HG02885 (cell line): ENCODE measurements around the gene TEX38.
"Not testable (repeated sequence)": the region's sequence is repeated elsewhere in the genome, so short reads cannot be mapped to it uniquely, and the experiment has no call there.

ENCODE experiments used
- ATAC-seq: cut with Tn5 transposase; IDR thresholded peaks from one replicate; pipeline ENCODE4 v1.9.1; 2021; ENCODE audit warnings: mild to moderate bottlenecking; ENCODE audit not compliant: unreplicated experiment, poor library complexity

TEX38 gene

GRCh38 chr1:46671554-46671953 lies at the start of gene TEX38:
Gene TEX38, plus strand, starts transcription at chr1:46671854. Its CDS starts 81 bp downstream, at chr1:46671935.
- ATAC-seq, result no peak

DNA sequence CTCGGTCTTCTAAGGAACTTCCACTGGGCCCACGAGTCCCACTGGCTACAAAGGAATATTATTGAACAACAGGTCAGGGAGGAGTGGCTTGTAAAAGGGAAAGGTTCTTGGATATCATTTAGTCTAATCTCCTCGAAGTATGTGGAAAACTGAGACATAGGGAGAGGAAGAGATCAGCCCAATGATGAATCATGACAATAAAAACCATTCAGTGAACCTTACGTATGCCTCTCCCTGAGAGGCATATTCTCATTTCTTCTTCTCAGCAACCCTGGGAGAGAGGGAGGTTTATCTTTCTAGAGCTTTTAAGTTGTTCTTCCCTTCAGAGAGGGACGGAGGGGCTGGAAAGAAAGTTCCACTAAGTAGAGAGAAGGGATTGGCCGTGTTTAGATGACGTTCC lies 49.7 kb upstream of the TEX38 start:
- ATAC-seq, result no peak

GRCh38 chr1:46622344-46622743 lies 49.3 kb upstream of the TEX38 start:
- no peak for ATAC-seq

- no peak for ATAC-seq
Measured at GRCh38 chr1:46623743-46624644, 47.7 kb upstream of the TEX38 start.

DNA sequence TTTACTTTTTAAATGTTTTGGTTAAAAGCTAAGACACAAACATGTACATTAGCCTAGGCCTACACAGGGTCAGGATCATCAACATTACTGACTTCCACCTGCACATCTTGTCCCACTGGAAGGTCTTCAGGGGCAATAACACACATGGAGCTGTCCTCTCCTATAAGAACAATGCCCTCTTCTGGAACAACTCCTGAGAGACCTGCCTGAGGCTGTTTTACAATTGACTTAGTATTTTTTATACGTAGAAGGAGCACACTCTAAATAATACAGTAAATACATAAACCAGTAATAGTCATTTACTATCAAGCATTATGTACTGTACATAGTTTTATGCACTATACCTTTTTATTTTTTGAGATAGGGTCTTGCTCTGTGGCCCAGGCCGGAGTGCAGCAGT lies 40.9 kb upstream of the TEX38 start:
- no peak for ATAC-seq

- no peak for ATAC-seq
Measured at GRCh38 chr1:46635205-46635604, 36.4 kb upstream of the TEX38 start.

DNA sequence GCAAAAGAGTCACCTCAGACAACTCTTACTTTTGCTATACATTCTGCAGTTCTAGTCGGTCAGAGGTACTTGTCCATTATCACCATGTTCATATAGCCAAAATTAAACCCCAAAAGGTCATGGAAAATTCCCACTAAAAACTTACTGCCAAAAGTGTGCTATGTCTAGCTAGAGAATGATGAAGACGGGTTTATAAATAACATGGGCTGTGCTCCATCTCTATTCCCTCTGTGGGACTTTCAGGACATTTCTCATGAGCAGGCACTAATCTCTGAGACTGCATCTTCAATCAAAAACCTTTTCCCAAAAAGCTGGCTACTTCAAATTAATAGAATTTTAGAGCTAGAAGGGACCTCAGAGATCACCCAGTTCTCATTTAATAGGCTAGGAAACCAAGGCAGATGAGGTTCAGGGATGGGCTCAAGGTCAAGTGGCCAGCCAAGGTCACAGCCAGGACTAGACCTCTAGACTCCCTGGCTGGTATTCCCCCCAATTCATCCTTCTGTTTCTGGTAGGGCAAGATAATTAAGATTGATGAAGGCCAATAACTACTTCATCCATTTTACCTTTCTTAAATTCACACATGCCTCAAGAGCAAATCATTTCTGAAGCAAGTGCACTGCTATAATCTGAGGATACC lies 34.1 kb upstream of the TEX38 start:
- no peak for ATAC-seq

GRCh38 chr1:46638921-46639320 lies 32.7 kb upstream of the TEX38 start:
- no peak for ATAC-seq

- ATAC-seq, result no peak
Measured at GRCh38 chr1:46639547-46639946, 32.1 kb upstream of the TEX38 start.

DNA sequence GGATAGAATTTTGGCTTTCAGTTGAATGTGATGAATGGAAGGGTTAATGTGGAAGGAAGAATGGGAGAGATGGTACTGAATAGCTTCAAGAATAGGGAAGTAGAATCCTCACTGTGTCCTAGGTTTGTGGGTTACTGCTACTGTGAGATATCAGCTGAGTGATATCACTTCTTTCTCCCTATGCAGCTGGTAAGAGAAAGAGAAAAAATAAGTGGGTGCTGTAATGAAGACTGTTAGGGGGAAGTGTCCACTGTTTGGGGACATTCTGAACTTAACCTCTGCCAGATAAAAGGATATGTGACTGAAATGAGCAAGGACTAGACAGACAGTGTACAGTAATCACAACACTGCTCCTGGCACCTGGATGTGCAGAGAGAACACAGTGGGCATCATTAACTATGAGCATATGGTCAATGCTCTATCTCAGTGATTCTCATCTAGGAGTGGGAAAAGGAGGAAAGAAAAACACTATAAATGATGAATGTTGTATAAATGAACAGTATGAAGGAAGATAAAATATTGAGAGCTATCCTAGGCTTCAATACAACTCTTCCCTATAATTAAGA lies 29.5 kb upstream of the TEX38 start:
- no peak for ATAC-seq

DNA sequence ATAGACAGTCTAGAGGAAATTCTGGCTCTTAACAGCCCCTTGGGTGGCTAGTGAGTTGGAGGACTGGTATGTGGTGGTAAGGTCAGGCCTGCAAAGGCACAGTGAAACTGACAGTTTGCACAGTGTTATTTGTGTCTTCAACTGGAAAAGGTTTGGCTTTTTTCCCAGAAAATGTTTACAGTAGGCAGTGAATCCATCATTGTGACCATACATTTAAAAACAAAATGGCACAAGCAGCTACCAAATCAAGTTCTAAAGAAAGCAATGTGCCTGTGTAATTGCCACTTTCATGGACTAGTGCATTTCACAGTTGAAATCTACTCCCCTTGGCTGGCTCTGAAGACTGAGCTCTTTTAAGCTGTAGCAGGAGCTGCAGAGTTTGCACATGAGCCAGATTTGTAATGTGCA lies 28.3 kb upstream of the TEX38 start:
- ATAC-seq, result no peak

DNA sequence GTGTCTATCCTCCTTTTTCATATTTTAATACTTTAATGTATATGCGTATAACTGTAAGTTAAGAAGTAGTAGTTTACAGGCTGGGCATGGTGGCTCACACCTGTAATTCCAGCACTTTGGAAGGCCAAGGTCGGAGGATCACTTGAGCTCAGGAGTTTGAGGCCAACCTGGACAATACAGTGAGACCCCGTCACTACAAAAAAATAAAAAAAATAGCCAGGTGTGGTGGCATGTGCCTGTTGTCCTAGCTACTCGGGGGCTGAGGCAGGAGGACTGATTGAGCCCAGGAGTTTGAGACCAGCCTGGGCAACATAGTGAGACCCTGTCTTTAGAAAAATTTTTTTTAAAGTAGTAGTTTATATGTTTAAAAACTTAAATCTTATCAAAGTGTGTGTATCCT lies 25.8 kb upstream of the TEX38 start:
- no peak for ATAC-seq

- no peak for ATAC-seq
Measured at GRCh38 chr1:46646331-46646730, 25.3 kb upstream of the TEX38 start.

GRCh38 chr1:46646844-46647243 lies 24.8 kb upstream of the TEX38 start:
- ATAC-seq, result no peak

DNA sequence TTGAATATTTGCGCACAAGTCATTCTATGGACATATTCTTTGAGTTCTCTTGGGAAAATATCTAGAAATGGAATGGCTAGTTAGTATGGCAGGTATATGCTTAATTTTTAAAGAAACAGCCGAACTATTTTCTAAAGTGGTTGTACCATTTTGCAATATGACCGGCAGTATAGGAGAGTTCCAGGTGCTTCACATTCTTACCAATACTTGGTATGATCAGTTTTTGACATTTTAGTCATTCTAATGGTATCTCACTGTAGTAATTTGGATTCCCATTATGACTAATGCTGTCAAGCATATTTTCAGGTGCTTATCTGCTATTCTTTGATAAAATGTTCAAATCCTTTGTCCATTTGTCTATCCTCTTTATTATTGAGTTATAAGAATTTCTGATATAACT lies 24.0 kb upstream of the TEX38 start:
- ATAC-seq, result no peak

- ATAC-seq, result no peak
Measured at GRCh38 chr1:46649764-46650163, 21.9 kb upstream of the TEX38 start.

DNA sequence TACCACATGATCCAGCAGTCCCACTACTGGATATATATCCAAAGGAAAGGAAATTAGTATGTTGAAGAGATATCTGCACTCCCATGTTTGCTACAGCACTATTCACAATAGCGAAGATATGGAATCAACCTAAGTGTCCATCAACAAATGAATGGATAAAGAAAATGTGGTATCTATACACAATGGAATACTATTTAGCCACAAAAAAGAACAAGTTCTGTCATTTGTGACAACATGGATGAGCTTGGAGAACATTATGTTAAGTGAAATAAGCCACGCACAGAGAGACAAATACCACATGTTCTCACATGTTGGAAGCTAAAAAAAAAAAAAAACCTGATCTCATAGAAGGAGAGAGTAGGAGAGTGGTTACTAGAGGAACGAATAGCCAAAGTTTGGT lies 21.2 kb upstream of the TEX38 start:
- ATAC-seq, result no peak

- not testable (repeated sequence) for ATAC-seq
Measured at GRCh38 chr1:46651152-46651551, 20.5 kb upstream of the TEX38 start.

DNA sequence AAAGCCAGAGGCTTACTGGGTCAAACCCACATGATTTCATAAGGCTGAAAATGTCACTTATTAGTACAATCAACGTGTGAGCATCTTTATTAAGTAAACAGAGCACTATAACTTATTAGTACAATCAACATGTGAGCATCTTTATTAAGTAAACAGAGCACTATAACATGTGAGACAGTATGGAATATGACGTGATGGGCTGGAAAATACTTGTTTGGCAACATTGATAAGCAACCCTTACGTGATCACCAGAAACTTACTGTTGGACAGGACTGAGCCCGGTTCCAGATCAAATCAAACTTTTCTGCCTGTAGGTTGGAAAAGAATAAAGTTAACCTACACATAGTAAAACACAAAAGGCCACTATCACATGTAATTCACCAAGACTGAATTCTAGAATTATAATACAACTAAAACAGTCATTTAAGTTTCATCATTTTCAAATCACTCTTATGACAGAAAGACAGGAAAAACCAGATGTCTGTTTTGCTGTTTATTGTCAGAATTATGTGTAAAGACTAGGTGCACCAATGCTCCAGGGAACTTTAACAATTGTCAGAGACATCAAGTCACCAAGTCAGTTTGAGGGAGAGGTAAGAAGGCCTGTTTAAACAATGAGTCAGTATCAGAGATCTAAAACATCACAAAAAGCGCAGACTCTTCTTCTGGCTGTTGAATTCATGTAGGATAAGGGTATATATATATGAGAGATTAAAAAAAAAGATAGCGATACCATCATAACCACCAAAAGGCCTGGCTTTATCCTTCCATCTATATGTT lies 19.1 kb upstream of the TEX38 start:
- no peak for ATAC-seq

- ATAC-seq, result no peak
Measured at GRCh38 chr1:46653405-46653958, 18.2 kb upstream of the TEX38 start.
